Stimulated activated CD4-positive, alpha-beta T cell treated with anti-CD3 and anti-CD28 coated beads, TNF-alpha, amount 100 ng/mL, for 48 hours (primary cell): ENCODE results near the gene CCDC70.
"Not testable (repeated sequence)": the region's sequence is repeated elsewhere in the genome, so short reads cannot be mapped to it uniquely, and the experiment has no call there.

Source experiments
- DNase-seq, 3 donors: peaks; one replicate each; pipeline ENCODE4 v3.0.0-alpha.2; 2020; ENCODE audit warnings: low read depth in 3 of 3

The CCDC70 gene

DNA sequence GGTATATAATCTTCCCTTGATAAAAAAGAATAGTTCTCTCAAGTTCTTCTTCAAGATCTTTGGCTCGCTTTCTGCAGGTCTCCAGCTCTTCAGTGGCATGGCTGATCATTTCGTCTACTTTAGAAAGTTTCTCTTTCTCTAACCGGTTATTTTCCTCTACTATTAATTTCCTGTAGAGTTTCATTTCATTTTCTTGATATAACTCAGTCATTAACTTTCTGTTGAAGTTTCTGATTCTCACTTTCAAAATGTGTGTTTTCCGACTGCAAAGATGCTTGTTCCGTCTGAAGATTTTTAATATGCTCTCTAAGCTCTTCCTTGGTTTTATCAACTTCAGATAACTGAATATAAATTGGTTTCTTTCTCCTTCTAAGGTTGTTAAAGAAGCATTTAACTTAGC lies 47.5 kb downstream of the CCDC70 start:
- not testable (repeated sequence) for DNase-seq

DNA sequence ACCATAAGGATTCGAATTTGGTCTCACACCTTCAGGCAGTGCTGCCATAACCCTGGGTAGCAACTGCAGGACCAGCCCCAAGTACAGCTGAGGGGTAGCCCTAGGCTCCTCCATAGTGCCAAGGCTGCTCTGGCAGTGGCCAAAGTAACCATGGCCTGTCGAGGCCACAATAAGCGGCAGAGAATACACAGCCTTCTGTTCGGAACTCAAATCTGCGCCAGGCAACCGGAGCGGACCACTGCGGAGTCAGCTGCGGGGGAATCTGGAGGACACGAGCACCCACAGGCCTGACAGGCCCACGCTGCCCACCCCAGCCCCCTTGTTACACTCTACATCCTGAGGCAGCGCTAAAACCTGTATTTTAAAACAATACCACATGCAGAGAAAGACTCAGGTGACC lies 48.7 kb downstream of the CCDC70 start:
- DNase-seq: no peak

DNA sequence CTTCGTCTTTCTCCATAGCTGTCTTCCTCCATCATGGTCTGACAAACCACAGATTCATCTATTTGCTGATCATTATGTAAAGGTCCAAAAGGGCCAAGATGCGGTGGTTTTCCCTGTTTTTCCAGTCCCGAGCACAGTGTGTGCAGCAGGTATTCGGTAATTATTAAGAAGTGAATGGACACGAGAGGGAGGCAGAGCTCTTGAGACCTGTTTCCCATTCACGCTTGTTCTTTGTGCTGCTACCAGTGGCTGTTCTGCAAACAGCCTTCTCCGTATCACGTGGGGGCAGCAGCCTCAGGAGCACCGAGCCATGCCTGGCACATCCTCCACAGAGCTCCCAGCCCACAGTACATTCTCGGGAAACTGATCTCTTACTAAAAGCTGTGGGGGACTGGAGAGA lies 50.3 kb downstream of the CCDC70 start:
- no peak for DNase-seq

DNA sequence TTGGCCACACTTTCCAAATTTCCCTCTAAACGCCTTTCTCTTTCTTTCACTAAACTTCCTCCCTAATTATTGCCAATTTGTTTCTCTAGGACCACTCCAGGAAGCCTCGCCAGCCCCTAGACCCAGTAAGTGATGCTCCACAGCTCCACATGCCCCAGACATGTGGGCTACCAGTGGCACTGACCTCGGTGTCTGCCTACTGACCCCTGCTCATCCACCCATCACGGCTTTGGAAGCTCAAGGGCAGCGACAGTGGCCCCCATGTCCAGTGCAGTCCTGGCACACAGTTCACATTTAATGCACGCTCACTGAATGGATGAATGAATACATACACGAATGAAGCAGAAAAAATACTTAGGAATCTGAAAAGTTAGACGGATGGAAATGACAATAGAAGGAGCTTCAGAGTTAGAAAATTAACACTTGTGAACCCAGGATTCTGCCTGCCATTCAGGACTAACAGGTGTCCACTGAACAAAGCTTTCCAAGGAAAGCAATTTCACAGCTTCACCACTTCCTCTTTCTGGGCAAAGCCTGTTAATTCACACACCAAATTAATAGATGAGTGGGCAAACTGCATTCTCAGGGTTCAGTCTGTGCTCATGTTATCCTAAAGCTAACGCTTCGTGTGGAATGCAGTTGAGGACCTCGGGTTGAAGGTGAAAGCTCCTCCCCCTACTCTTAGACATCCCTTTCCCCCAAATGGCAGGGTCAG lies 50.9 kb downstream of the CCDC70 start:
- DNase-seq: no peak

DNA sequence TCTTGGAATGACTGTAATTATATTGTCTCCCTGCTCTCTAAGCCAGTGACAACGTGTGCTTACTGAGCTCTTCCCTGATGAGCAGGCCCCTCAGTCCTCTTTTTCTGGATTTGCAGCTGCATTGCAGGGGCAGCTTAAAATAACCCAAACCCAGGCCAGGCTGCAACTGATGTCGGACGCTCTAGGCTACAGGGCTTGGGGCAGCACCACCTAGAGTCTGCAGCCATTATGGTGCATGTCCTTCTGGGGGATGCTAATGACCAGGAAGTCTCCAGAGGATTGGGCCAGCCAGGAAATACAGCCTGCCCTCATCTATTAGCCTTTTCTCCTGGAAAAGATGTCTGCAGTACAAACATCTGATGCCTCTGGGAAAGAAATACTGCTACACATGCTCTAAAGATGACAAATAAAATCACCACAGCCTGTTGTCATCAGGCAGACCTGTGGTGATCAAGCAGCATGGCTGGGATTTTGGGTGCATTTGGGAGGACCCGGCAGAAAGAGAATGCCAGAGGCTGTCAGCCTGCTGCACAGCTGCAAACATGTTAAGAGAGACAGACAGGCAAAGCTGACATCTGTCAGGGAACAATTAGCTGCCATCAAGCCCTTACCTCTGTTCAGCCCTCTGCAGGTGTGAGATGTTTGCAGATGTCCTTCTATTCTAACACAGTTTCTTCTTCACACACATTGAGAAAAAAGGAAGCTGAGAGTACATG lies 51.8 kb downstream of the CCDC70 start:
- DNase-seq: no peak

DNA sequence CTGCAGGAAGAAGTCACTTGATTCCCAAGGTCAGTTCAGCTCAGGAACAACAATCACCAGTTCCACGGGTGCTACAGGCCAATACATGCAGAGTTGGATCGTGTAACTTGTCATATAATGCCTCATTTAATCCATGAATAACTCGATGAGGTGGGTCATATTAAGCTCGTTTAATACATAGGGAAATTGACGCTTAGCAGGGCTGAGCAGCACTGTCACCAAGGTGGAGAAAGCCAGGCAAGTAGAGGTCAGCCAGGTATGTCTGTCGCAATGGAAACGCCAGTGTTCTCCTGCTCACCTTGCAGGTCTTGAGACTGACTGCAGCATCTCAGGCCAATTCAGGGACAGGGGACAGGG lies 52.3 kb downstream of the CCDC70 start:
- DNase-seq: no peak
